ENCODE data around the gene TMEM82.

DNA sequence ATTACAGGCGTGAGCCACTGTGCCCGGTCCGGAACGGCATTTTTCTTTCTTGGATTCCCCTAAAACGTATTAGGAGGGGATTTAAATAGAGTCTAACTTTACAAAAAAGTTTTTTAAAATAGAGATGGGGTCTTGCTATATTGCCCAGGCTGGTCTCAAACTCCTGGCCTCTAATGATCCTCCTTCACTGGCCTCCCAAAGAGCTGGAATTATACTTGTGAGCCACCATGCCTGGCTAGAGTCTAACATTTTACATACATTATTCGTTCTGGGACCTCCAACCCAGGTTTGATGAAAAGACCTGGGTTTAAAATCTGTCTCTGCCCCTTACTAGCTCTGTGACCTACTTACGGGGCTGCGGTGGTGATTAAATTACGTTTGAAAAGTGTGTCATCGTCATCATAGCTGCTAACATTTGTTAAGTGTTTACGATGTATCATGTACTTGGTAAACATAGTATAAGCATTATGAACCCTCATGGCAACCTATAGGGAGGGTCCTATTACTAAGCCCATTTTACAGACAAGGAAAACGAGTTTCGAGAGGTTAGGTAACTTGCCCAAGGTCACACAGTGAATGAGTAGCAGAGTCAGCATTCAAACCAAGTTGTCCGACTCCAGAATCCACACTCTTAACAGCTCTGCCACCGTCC lies 33.7 kb upstream of the TMEM82 start:
- TF ChIP-seq, protein P1, sequence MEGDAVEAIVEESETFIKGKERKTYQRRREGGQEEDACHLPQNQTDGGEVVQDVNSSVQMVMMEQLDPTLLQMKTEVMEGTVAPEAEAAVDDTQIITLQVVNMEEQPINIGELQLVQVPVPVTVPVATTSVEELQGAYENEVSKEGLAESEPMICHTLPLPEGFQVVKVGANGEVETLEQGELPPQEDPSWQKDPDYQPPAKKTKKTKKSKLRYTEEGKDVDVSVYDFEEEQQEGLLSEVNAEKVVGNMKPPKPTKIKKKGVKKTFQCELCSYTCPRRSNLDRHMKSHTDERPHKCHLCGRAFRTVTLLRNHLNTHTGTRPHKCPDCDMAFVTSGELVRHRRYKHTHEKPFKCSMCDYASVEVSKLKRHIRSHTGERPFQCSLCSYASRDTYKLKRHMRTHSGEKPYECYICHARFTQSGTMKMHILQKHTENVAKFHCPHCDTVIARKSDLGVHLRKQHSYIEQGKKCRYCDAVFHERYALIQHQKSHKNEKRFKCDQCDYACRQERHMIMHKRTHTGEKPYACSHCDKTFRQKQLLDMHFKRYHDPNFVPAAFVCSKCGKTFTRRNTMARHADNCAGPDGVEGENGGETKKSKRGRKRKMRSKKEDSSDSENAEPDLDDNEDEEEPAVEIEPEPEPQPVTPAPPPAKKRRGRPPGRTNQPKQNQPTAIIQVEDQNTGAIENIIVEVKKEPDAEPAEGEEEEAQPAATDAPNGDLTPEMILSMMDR (IDR thresholded peaks at IDR 0.05; ENCODE audit: low read length): no peak
- TF ChIP-seq EZH2 (IDR thresholded peaks at IDR 0.05; ENCODE audit: borderline replicate concordance, low read length): no peak

Data from OCI-LY1 (cell line).